Measurements from ENCODE around the gene ARHGAP40. TPM values are rescaled to one million over a fixed set of nuclear protein-coding genes. Genes with fewer than 3 reads are reported as not detected.

The ARHGAP40 gene
- total RNA-seq, 1 donor, result not detected

GRCh38 chr20:38700141-38700540, 98.5 kb downstream of the ARHGAP40 start:
- H3K4me3 ChIP-seq (ENCODE audit: low read depth, low read length), result no peak overlapping the region
- no peak for TF ChIP-seq CTCF (IDR thresholded peaks at IDR 0.05; ENCODE audit: insufficient read depth, low read depth, low read length)
- DNase-seq (ENCODE audit: low read depth), result no peak

Other genes with a start within 250 kb of the ARHGAP40 start
- gene SNHG17, start 166.5 kb upstream of the ARHGAP40 start, total RNA-seq, result 7.4 and 8.6 TPM in 2 replicates
- gene RALGAPB, start 129.0 kb upstream of the ARHGAP40 start, total RNA-seq, result 38.3 and 45.8 TPM in 2 replicates
- not detected in 2 replicates for gene ADIG, start 20.6 kb upstream of the ARHGAP40 start, total RNA-seq
- not detected in 2 replicates for gene SLC32A1, start 122.7 kb downstream of the ARHGAP40 start, total RNA-seq
- 6.4 and 7.8 TPM in 2 replicates for gene ACTR5, start 146.7 kb downstream of the ARHGAP40 start, total RNA-seq
- gene PPP1R16B, start 203.9 kb downstream of the ARHGAP40 start, total RNA-seq, result not detected in 2 replicates